ENCODE results near the gene DNAJA4. TPM values are rescaled to one million over a fixed set of nuclear protein-coding genes. Genes with fewer than 3 reads are reported as not detected.

The DNAJA4 gene
- total and polyA plus RNA-seq, 2 of the 13 experiments (the other 11 are each of a cell fraction or from before 2014, with no cell fraction given), result not detected

DNA sequence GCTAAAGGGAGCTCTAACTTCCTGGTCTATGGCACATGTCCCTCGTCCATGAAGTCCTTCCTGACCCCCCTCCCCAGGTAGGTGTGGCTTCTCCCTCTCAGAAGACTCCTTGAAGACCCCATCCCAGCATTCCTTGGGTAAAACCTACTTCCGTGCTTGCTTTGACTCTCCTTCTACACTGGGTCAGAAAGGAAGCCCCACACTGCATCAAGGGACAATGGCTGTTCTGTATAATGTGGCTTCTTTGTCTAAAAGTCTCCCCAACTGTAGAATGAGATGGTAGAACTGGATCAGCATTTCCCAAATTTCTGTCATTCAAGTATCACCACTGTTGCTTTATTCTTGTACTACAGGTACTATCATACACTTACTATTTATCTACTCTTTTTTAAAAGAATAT lies 3.9 kb upstream of the DNAJA4 start:
- TF ChIP-seq ZNF30 (CRISPR knock-in tag; IDR thresholded peaks at IDR 0.05) (no peak), TP53 (CRISPR knock-in tag; conservative IDR thresholded peaks at IDR 0.05) (no peak), ZBTB21 (CRISPR knock-in tag; IDR thresholded peaks at IDR 0.05) (no peak), MBD4 (IDR thresholded peaks at IDR 0.05; ENCODE audit: borderline replicate concordance, low read length) (no peak), SAP130 (CRISPR knock-in tag; IDR thresholded peaks at IDR 0.05; ENCODE audit: low read depth) (no peak), ZBTB38 (CRISPR knock-in tag; IDR thresholded peaks at IDR 0.05) (no peak), ZSCAN20 (CRISPR knock-in tag; IDR thresholded peaks at IDR 0.05; ENCODE audit: borderline replicate concordance) (no peak), ZNF563 (CRISPR knock-in tag; IDR thresholded peaks at IDR 0.05) (no peak), U2AF2 (IDR thresholded peaks at IDR 0.05; ENCODE audit: low read depth, low read length) (no peak), ZNF775 (CRISPR knock-in tag; IDR thresholded peaks at IDR 0.05; ENCODE audit: borderline replicate concordance) (no peak), ZNF564 (CRISPR knock-in tag; IDR thresholded peaks at IDR 0.05) (no peak), MEF2D (CRISPR knock-in tag; IDR thresholded peaks at IDR 0.05) (no peak), ZNF251 (CRISPR knock-in tag; IDR thresholded peaks at IDR 0.05) (no peak), FOXJ3 (CRISPR knock-in tag; IDR thresholded peaks at IDR 0.05; ENCODE audit: borderline replicate concordance) (no peak)
- TF ChIP-seq, protein P1, sequence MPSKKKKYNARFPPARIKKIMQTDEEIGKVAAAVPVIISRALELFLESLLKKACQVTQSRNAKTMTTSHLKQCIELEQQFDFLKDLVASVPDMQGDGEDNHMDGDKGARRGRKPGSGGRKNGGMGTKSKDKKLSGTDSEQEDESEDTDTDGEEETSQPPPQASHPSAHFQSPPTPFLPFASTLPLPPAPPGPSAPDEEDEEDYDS (CRISPR knock-in tag; IDR thresholded peaks at IDR 0.05), result no peak
- TF ChIP-seq, protein P2, sequence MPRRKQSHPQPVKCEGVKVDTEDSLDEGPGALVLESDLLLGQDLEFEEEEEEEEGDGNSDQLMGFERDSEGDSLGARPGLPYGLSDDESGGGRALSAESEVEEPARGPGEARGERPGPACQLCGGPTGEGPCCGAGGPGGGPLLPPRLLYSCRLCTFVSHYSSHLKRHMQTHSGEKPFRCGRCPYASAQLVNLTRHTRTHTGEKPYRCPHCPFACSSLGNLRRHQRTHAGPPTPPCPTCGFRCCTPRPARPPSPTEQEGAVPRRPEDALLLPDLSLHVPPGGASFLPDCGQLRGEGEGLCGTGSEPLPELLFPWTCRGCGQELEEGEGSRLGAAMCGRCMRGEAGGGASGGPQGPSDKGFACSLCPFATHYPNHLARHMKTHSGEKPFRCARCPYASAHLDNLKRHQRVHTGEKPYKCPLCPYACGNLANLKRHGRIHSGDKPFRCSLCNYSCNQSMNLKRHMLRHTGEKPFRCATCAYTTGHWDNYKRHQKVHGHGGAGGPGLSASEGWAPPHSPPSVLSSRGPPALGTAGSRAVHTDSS (CRISPR knock-in tag; conservative IDR thresholded peaks at IDR 0.05), result no peak
- TF ChIP-seq, protein P3, sequence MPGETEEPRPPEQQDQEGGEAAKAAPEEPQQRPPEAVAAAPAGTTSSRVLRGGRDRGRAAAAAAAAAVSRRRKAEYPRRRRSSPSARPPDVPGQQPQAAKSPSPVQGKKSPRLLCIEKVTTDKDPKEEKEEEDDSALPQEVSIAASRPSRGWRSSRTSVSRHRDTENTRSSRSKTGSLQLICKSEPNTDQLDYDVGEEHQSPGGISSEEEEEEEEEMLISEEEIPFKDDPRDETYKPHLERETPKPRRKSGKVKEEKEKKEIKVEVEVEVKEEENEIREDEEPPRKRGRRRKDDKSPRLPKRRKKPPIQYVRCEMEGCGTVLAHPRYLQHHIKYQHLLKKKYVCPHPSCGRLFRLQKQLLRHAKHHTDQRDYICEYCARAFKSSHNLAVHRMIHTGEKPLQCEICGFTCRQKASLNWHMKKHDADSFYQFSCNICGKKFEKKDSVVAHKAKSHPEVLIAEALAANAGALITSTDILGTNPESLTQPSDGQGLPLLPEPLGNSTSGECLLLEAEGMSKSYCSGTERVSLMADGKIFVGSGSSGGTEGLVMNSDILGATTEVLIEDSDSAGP (CRISPR knock-in tag; IDR thresholded peaks at IDR 0.05; ENCODE audit: borderline replicate concordance), result no peak
- H2AFZ ChIP-seq (ENCODE audit: low read length), result no peak overlapping the region

More for the DNA sequence above, 3.9 kb upstream of the DNAJA4 start:
- no peaks in the 10 kb centered on the region for H3K36me3 ChIP-seq (replicated peaks in 1 of 2; ENCODE audit: control insufficient read depth in 1 of 2, insufficient read depth in 2 of 2, low read length in 2 of 2)
- H4K20me1 ChIP-seq (ENCODE audit: insufficient read depth, low read length), result no peaks in the 10 kb centered on the region
- BruUV-seq (replicated peaks), result no TSS peak
- H3K27ac ChIP-seq (ENCODE audit: extremely low read length, insufficient read depth, low read length), result no peak overlapping the region
- H3K9me3 ChIP-seq (ENCODE audit: low read length), result no peaks in the 10 kb centered on the region
- FAIRE-seq, result no peak
- H3K79me2 ChIP-seq (ENCODE audit: insufficient read depth, low read length), result no peaks in the 10 kb centered on the region
- intact Hi-C loops (cut with micrococcal nuclease; ENCODE audit: unreplicated experiment) (no loop called here), in situ Hi-C loops (cut with HindIII; ENCODE audit: extremely low pct_ligation_motif_present, low pct_unique_long_range_greater_than_20kb) (no loop called here)
- H3K4me3 ChIP-seq (replicated peaks in 1 of 3; ENCODE audit: insufficient read depth in 1 of 3, low read depth in 2 of 3, low read length in 3 of 3), result no peak overlapping the region
- ChIA-PET CTCF (ENCODE audit: low intra/inter-chr PET ratio, low total read pairs) (no interaction called here), POLR2A (no interaction called here)
- ATAC-seq, result no peak
- H3K4me2 ChIP-seq (ENCODE audit: low read depth, low read length), result no peak overlapping the region
- no peak overlapping the region for H3K9ac ChIP-seq (ENCODE audit: insufficient read depth, low read depth, low read length)
- 14% methylated on average over 2 of the region's 2 CpGs for WGBS (ENCODE audit: low lambda C conversion rate)
- DNase-seq (ENCODE audit: low spot score), result no peak
- H3K4me1 ChIP-seq (ENCODE audit: insufficient read depth, low read length), result no peaks in the 10 kb centered on the region
- peaks cover 0 to 15% of the 10 kb centered on the region in 2 experiments; a peak in 1 of 5 replicates for H3K27me3 ChIP-seq (ENCODE audit: control insufficient read depth in 1 of 2, insufficient read depth in 2 of 2, low read length in 2 of 2)

All from HepG2 (cell line).